GM10266 (cell line): ENCODE data around the gene PINK1.

Source experiments
- DNase-seq: peaks from one replicate; pipeline ENCODE4 v3.0.0; 2012; ENCODE audit errors: extremely low spot score
- TF ChIP-seq, protein P1 (sequence below): IDR thresholded peaks from 2 replicates; pipeline ENCODE4 v1.5.1; 2012; ENCODE audit warnings: mild to moderate bottlenecking, low read depth; ENCODE audit not compliant: control insufficient read depth, insufficient read depth; ENCODE audit errors: missing control alignments

PINK1 gene

DNA sequence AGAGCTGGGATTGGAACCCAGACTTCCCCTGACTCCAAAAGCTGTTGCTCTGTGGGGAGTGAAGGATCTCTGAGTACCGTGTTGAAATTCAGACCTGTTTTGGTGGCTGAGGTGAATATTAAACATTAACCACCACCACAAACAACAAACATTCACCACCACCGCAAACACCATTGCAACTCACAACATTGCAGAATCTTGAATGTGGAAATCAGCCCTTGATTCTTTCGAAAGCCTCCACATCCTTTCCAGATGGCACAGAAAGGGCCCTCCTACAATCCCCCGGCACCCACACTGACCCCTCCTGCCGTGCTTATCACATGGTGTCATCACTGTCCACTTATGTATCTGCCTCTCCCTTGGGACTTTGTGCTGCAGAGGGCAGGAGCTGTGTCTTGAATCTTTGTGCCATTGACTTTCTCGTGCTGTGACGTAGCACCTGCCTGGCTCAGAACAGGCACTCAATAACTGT is 42.9 kb upstream of the PINK1 start:
- no peak for DNase-seq
- TF ChIP-seq, protein P1, sequence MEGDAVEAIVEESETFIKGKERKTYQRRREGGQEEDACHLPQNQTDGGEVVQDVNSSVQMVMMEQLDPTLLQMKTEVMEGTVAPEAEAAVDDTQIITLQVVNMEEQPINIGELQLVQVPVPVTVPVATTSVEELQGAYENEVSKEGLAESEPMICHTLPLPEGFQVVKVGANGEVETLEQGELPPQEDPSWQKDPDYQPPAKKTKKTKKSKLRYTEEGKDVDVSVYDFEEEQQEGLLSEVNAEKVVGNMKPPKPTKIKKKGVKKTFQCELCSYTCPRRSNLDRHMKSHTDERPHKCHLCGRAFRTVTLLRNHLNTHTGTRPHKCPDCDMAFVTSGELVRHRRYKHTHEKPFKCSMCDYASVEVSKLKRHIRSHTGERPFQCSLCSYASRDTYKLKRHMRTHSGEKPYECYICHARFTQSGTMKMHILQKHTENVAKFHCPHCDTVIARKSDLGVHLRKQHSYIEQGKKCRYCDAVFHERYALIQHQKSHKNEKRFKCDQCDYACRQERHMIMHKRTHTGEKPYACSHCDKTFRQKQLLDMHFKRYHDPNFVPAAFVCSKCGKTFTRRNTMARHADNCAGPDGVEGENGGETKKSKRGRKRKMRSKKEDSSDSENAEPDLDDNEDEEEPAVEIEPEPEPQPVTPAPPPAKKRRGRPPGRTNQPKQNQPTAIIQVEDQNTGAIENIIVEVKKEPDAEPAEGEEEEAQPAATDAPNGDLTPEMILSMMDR = no peak

- DNase-seq = no peak
These were observed 39.5 kb upstream of the PINK1 start for GRCh38 chr1:20593756-20594155.

DNA sequence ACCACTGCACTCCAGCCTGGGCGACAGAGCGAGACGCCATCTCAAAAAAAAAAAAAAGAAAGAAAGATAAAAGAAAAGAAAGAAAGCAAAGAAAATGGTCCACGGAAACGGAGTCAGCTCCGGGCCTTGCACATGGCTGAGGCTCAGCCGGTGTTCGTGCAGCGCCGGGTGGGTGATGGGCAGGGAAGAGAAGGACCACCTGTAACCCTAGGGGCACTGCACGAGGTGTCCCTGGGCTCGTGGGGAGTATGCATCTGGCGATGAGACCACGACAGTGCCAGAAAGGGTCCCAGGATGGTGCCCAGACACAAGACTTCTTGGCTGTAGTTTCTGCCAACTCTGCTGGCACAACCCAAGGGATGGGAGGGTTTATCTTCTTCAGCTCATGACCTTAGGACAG is 38.5 kb upstream of the PINK1 start:
- DNase-seq = no peak
- TF ChIP-seq, protein P1 = no peak

More at GRCh38 chr1:20593756-20594155, 39.5 kb upstream of the PINK1 start:
- TF ChIP-seq, protein P1 = no peak

GRCh38 chr1:20596106-20596505 is 37.2 kb upstream of the PINK1 start:
- TF ChIP-seq, protein P1 = no peak
- DNase-seq = no peak

GRCh38 chr1:20597650-20598049 is 35.6 kb upstream of the PINK1 start:
- TF ChIP-seq, protein P1 = no peak
- DNase-seq = no peak

DNA sequence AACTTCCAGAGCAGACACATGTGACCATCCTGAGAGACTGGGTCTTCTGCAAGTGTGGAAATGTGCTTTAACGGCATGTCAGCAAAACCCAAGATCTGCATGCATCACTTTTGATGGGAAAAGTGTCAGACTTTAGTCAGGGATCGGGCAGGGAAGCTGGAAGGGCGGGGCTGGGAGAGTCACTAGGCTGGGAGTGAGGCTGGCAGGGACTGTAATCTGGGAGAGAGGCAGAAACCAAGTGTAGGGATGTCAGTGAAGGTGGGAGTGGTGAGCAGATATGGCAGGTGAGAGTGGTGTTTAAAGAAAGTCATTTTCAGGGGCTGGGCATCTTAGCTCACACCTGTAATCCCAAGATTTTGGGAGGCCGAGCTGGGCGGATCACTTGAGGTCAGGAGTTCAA is 33.1 kb upstream of the PINK1 start:
- no peak for DNase-seq
- TF ChIP-seq, protein P1 = no peak

DNA sequence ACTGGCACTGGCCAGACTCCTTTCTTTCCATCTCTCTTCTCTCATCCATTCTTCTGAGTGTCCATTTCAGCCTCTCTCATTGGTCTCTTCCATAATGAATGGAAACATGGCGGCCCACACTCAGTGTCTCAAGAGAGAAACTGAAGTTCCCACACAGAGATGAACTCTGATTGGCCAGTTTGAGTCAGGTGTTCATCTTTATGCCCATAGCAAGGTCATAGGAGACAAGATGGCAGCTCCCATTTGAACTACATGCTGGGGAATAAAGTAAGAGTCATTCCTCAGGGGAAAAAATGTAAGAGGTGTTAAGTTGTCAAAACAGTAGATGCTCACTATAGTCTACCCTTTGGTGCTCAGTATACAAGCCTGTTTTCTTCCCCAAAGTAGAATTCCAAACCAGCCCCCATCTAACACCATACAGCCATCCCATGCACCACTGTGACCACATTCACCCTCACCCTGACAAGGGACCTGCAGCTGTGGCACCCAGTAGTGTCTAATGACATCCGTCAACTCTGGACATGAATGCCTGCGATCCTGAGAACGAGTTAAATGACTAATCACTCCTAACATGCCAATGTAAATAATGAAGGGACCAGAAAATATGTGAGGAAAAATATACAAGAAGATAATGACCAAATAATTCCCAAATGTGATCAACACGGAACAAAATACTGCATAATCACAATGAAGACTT is 32.0 kb upstream of the PINK1 start:
- DNase-seq = no peak
- TF ChIP-seq, protein P1 = no peak
